HepG2 (cell line): ENCODE data around the gene GALNT17. TPM values are rescaled to one million over a fixed set of nuclear protein-coding genes. Genes with fewer than 3 reads are reported as not detected.

Source experiments
- ATAC-seq: fragments of 200-7000 bp; cut with Tn5 transposase; 3 replicates; pipeline ENCODE4 v1.9.1; 2020; ENCODE audit warnings: mild to moderate bottlenecking, moderate library complexity
- BruUV-seq: library from RNA; stranded (reverse); fragments of 400-500 nt; replicated peaks from 2 replicates; lab custom pipeline; 2021; lab: Mats Ljungman, UMichigan
- CTCF ChIA-PET: fragments of 300-600 bp; formaldehyde crosslinking; extraction: SDS; loops from one replicate; lab custom pipeline; 2021; ENCODE audit warnings: low total read pairs, inconsistent platforms, low intra/inter-chr PET ratio; lab: Yijun Ruan, JAX
- POLR2A ChIA-PET: fragments of 350-600 bp; sonication (Branson Sonifier 250); formaldehyde crosslinking; loops from one replicate; lab custom pipeline; 2020; ENCODE audit warnings: antibody characterized with exemption, inconsistent platforms; lab: Yijun Ruan, JAX
- DNase-seq: peaks from one replicate; pipeline ENCODE4 v3.0.0-alpha.2; 2015; ENCODE audit warnings: low spot score
- FAIRE-seq: peaks from 3 replicates; lab custom pipeline; 2011; peaks lifted over from hg19 to GRCh38; lab: Jason Lieb, UNC
- H2AFZ ChIP-seq: one replicate; pipeline ENCODE4 v1.6.1; 2011; ENCODE audit warnings: low read length, inconsistent platforms
- H3K27ac ChIP-seq: fragments of 300-600 bp; 3 replicates; pipeline ENCODE4 v1.8.0; 2011; ENCODE audit warnings: mixed run types, mild to moderate bottlenecking, mixed read lengths, low read length, inconsistent platforms; ENCODE audit not compliant: insufficient read depth; ENCODE audit errors: extremely low read length
- H3K27me3 ChIP-seq, 2 experiments: fragments of 200-600 bp in 1 of 2; 2 replicates in 1 of 2; 3 replicates in 1 of 2; pipeline versions ENCODE4 v1.6.0 to v1.8.0; 2011; ENCODE audit warnings: low read length in 2 of 2, mild to moderate bottlenecking in 2 of 2, moderate library complexity in 2 of 2, inconsistent platforms in 1 of 2; ENCODE audit not compliant: insufficient read depth in 2 of 2, control insufficient read depth in 1 of 2
- H3K36me3 ChIP-seq, 2 experiments: fragments of 200-600 bp in 1 of 2; replicated peaks in 1 of 2; 2 replicates in 1 of 2; 3 replicates in 1 of 2; pipeline versions ENCODE4 v1.5.1 to v1.8.0; 2011; ENCODE audit warnings: low read length in 2 of 2, inconsistent platforms in 1 of 2; ENCODE audit not compliant: insufficient read depth in 2 of 2, control insufficient read depth in 1 of 2
- H3K4me1 ChIP-seq: 2 replicates; pipeline ENCODE4 v1.5.1; 2012; ENCODE audit warnings: low read length, inconsistent platforms; ENCODE audit not compliant: insufficient read depth
- H3K4me2 ChIP-seq: 2 replicates; pipeline ENCODE4 v1.6.0; 2011; ENCODE audit warnings: low read depth, low read length, inconsistent platforms
- H3K4me3 ChIP-seq, 3 experiments: fragments of 200-600 bp in 1 of 3; sonication (generic), shearing (Covaris generic) in 1 of 3; replicated peaks in 1 of 3; 2 replicates each; pipeline ENCODE4 v1.5.1; 2011 to 2016; ENCODE audit warnings: low read length in 3 of 3, inconsistent platforms in 2 of 3, low read depth in 2 of 3, mild to moderate bottlenecking in 2 of 3, control low read depth in 1 of 3, mixed read lengths in 1 of 3; ENCODE audit not compliant: insufficient read depth in 1 of 3
- H3K79me2 ChIP-seq: one replicate; pipeline ENCODE4 v1.6.1; 2011; ENCODE audit warnings: low read length, inconsistent platforms; ENCODE audit not compliant: insufficient read depth
- H3K9ac ChIP-seq: 2 replicates; pipeline ENCODE4 v1.6.0; 2011; ENCODE audit warnings: mild to moderate bottlenecking, low read depth, low read length, inconsistent platforms; ENCODE audit not compliant: insufficient read depth
- H3K9me3 ChIP-seq: 2 replicates; pipeline ENCODE4 v1.5.1; 2012; ENCODE audit warnings: mild to moderate bottlenecking, low read length
- H4K20me1 ChIP-seq: 2 replicates; pipeline ENCODE4 v1.6.0; 2011; ENCODE audit warnings: inconsistent platforms, mild to moderate bottlenecking, low read length, moderate library complexity; ENCODE audit not compliant: insufficient read depth
- ETV5 ChIP-seq: IDR thresholded peaks from 2 replicates; pipeline ENCODE4 v1.6.1; 2018; ENCODE audit warnings: missing biosample characterization, missing genetic modification reagents, inconsistent platforms, borderline replicate concordance
- FOSL2 ChIP-seq: sonication (generic); formaldehyde crosslinking; IDR thresholded peaks from 2 replicates; pipeline ENCODE4 v1.4.0; 2020; ENCODE audit warnings: missing genetic modification reagents
- GABPB1 ChIP-seq: IDR thresholded peaks from 2 replicates; pipeline ENCODE4 v1.6.1; 2016; ENCODE audit warnings: mild to moderate bottlenecking, missing genetic modification reagents, moderate library complexity, missing compliant biosample characterization
- HOXA5 ChIP-seq: sonication (generic); formaldehyde crosslinking; IDR thresholded peaks from 2 replicates; pipeline ENCODE4 v1.4.0; 2020; ENCODE audit warnings: missing genetic modification reagents
- KLF6 ChIP-seq: IDR thresholded peaks from 2 replicates; pipeline ENCODE4 v1.8.0; 2016; ENCODE audit warnings: missing biosample characterization, missing genetic modification reagents
- MAX ChIP-seq: IDR thresholded peaks from 2 replicates; pipeline ENCODE4 v1.6.1; 2012; ENCODE audit warnings: inconsistent platforms
- MED1 ChIP-seq: sonication (generic); formaldehyde crosslinking; IDR thresholded peaks from 2 replicates; pipeline ENCODE4 v1.4.0; 2020; ENCODE audit warnings: missing genetic modification reagents
- NAIF1 ChIP-seq: sonication (generic); formaldehyde crosslinking; IDR thresholded peaks from 2 replicates; pipeline ENCODE4 v1.5.0; 2020; ENCODE audit warnings: mild to moderate bottlenecking, missing genetic modification reagents, borderline replicate concordance
- PBX3 ChIP-seq: sonication (generic); formaldehyde crosslinking; IDR thresholded peaks from 2 replicates; pipeline ENCODE4 v1.8.1; 2023; ENCODE audit warnings: missing genetic modification reagents, inconsistent platforms, borderline replicate concordance
- PRPF4 ChIP-seq: fragments of 200-400 bp; formaldehyde crosslinking; IDR thresholded peaks from 2 replicates; pipeline ENCODE4 v1.6.1; 2016; ENCODE audit warnings: low read length, low read depth; ENCODE audit not compliant: poor library complexity, severe bottlenecking
- SNAI1 ChIP-seq: sonication (generic); formaldehyde crosslinking; IDR thresholded peaks from 2 replicates; pipeline ENCODE4 v1.5.0; 2020; ENCODE audit warnings: mild to moderate bottlenecking, missing genetic modification reagents, borderline replicate concordance
- TFAP4 ChIP-seq: sonication (generic); IDR thresholded peaks from 2 replicates; pipeline ENCODE4 v1.6.1; 2016; ENCODE audit warnings: low read depth, borderline replicate concordance
- TGIF2 ChIP-seq: IDR thresholded peaks from 2 replicates; pipeline ENCODE4 v1.6.1; 2016; ENCODE audit warnings: control low read depth, missing compliant biosample characterization
- ZBTB7B ChIP-seq: sonication (generic); formaldehyde crosslinking; IDR thresholded peaks from 2 replicates; pipeline ENCODE4 v1.4.0; 2020; ENCODE audit warnings: missing genetic modification reagents
- ZFP36L2 ChIP-seq: sonication (generic); formaldehyde crosslinking; IDR thresholded peaks from 2 replicates; pipeline ENCODE4 v1.4.0; 2020; ENCODE audit warnings: missing genetic modification reagents
- ZNF275 ChIP-seq: sonication (generic); formaldehyde crosslinking; IDR thresholded peaks from 2 replicates; pipeline ENCODE4 v1.8.0; 2022; ENCODE audit warnings: missing genetic modification reagents, mild to moderate bottlenecking, inconsistent platforms, borderline replicate concordance
- ZNF33A ChIP-seq: sonication (generic); formaldehyde crosslinking; IDR thresholded peaks from 2 replicates; pipeline ENCODE4 v1.5.1; 2020; ENCODE audit warnings: missing genetic modification reagents, mild to moderate bottlenecking, moderate library complexity, borderline replicate concordance
- ZNF496 ChIP-seq: sonication (generic); formaldehyde crosslinking; IDR thresholded peaks from 2 replicates; pipeline ENCODE4 v1.8.1; 2023; ENCODE audit warnings: mild to moderate bottlenecking, moderate library complexity, missing genetic modification reagents; ENCODE audit not compliant: insufficient replicate concordance
- ZNF501 ChIP-seq: sonication (generic); formaldehyde crosslinking; IDR thresholded peaks from 2 replicates; pipeline ENCODE4 v1.5.1; 2020; ENCODE audit warnings: mild to moderate bottlenecking, moderate library complexity, missing genetic modification reagents
- ZNF564 ChIP-seq: sonication (generic); formaldehyde crosslinking; IDR thresholded peaks from 2 replicates; pipeline ENCODE4 v1.8.1; 2023; ENCODE audit warnings: mild to moderate bottlenecking, missing genetic modification reagents
- ZNF629 ChIP-seq: sonication (generic); formaldehyde crosslinking; conservative IDR thresholded peaks from 2 replicates; pipeline ENCODE4 v1.5.0; 2020; ENCODE audit warnings: missing genetic modification reagents
- ZNF703 ChIP-seq: sonication (generic); formaldehyde crosslinking; IDR thresholded peaks from 2 replicates; pipeline ENCODE4 v1.5.1; 2020; ENCODE audit warnings: missing genetic modification reagents, mild to moderate bottlenecking, moderate library complexity, borderline replicate concordance
- WGBS: methylation state at CpG from one replicate; pipeline ENCODE4 v1.1.6; 2017; ENCODE audit warnings: low lambda C conversion rate; 5-methylcytosine and 5-hydroxymethylcytosine counted together
- in situ Hi-C: cut with HindIII; loops from 2 replicates; pipeline ENCODE4 v1.10.0; 2017; ENCODE audit warnings: low pct_unique_long_range_greater_than_20kb; ENCODE audit not compliant: extremely low pct_ligation_motif_present
- intact Hi-C: fragments of 100-400 bp; cut with micrococcal nuclease; formaldehyde crosslinking; loops from one replicate; pipeline ENCODE4 v1.10.0; 2022; ENCODE audit not compliant: unreplicated experiment
- polyA plus RNA-seq, 8 experiments: library from polyadenylated mRNA; depleted of rRNA in 3 of 8; stranded (reverse) in 7 of 8; unstranded in 1 of 8; fragments of >200 nt; fragmentation: Illumina TruSeq in 4 of 8; extraction: Trizol in 4 of 8; gene quantifications; 2 replicates each; pipeline versions ENCODE4 v1.2.1 to v1.2.3, GENCODE V29; 2011 to 2016; ENCODE audit warnings: low read depth in 4 of 8, missing spikeins in 1 of 8, mixed read lengths in 1 of 8; ENCODE audit not compliant: insufficient read depth in 1 of 8
- total RNA-seq, 5 experiments: library from RNA; depleted of rRNA; stranded (reverse); fragments of >200 nt; fragmentation: Illumina TruSeq; extraction: Trizol; gene quantifications; 2 replicates each; pipeline ENCODE4 v1.2.3, GENCODE V29; 2016; ENCODE audit warnings: low read depth in 1 of 5

Gene GALNT17
- total and polyA plus RNA-seq, 2 of the 13 experiments (the other 11 are each of a cell fraction or from before 2014, with no cell fraction given): not detected

GRCh38 chr7:71633551-71634008, 501.6 kb downstream of the GALNT17 start:
- Histone ChIP-seq H3K36me3 (no peaks in the 10 kb centered on the region), H3K27ac (no peak overlapping the region), H3K79me2 (no peaks in the 10 kb centered on the region), H4K20me1 (no peaks in the 10 kb centered on the region), H3K9ac (no peak overlapping the region), H3K4me3 (0 out of 6 replicates have a peak overlapping the region, but pooled peaks of 1 of the 3 experiments have one; percentile 3), H2AFZ (no peak overlapping the region), H3K27me3 (no peaks in the 10 kb centered on the region), H3K4me1 (peaks cover 12% of the 10 kb centered on the region), H3K9me3 (no peaks in the 10 kb centered on the region), H3K4me2 (peak overlapping the region; percentile 15)
- ChIA-PET POLR2A (no interaction called here), CTCF (no interaction called here)
- 2% methylated on average over 6 of the region's 6 CpGs for WGBS
- in situ Hi-C loops: no loop called here
- no peak for FAIRE-seq
- DNase-seq: peak; percentile 48
- ATAC-seq: peak; percentile 75
- intact Hi-C loops: no loop called here
- BruUV-seq: no TSS peak
- no peak for TF ChIP-seq KLF6 (CRISPR knock-in tag)
- 0 out of 2 replicates have a peak, but pooled peaks have one; percentile 24 for TF ChIP-seq MED1
- no peak for TF ChIP-seq ZNF33A (CRISPR knock-in tag)
- TF ChIP-seq SNAI1: no peak
- no peak for TF ChIP-seq PRPF4
- no peak for TF ChIP-seq MAX
- TF ChIP-seq ETV5: peak; percentile 37; the same call in 1 of the 2 replicates
- no peak for TF ChIP-seq PBX3
- no peak for TF ChIP-seq ZNF501 (CRISPR knock-in tag)
- TF ChIP-seq GABPB1: peak; percentile 49; the same call in 1 of the 2 replicates
- TF ChIP-seq ZNF275: no peak
- no peak for TF ChIP-seq ZNF496
- TF ChIP-seq ZNF629 (CRISPR knock-in tag): no peak
- peak; percentile 93 for TF ChIP-seq FOSL2
- TF ChIP-seq HOXA5 (CRISPR knock-in tag): no peak
- TF ChIP-seq TGIF2: no peak
- no peak for TF ChIP-seq ZNF564 (CRISPR knock-in tag)
- peak; percentile 54; the same call in 1 of the 2 replicates for TF ChIP-seq TFAP4
- no peak for TF ChIP-seq ZBTB7B (CRISPR knock-in tag)
- TF ChIP-seq ZFP36L2 (CRISPR knock-in tag): no peak
- no peak for TF ChIP-seq ZNF703 (CRISPR knock-in tag)
- no peak for TF ChIP-seq NAIF1 (CRISPR knock-in tag)
